ENCODE data around the gene SLC6A20. TPM values are rescaled to one million over a fixed set of nuclear protein-coding genes. Genes with fewer than 3 reads are reported as not detected.

Gene SLC6A20
- total RNA-seq, 1 experiment from 2014 or later = 0.09 TPM

DNA sequence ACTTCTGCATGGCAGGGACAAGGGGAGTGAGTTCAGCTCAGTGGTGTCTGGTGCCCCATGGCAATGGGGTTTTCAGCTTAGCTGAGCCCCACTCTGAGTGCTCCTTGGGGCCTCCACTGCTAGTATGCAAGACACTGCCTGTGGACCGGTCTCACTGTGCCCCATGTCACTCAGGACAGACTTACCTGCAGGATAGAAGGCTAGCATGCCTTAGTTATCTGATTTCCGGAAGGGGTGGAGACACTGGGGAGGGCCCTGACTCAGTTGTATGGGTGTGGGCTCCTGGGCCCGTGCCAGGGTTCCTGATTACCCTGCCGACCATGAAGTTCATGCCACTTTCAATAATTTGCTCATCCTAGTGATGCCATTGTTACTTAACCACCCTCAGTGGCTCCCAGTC, 4.3 kb upstream of the SLC6A20 start:
- no peaks in the 10 kb centered on the region for H3K79me1 ChIP-seq (ENCODE audit: insufficient read depth, low read depth, low read length, poor library complexity, severe bottlenecking)
- DNase-seq = no peak

More for the DNA sequence above, 4.3 kb upstream of the SLC6A20 start:
- Mint-ChIP-seq H3K4me3 (no peak overlapping the region), H3K4me1 (peaks cover under 1 to 5% of the 10 kb centered on the region in 2 experiments; a peak in 3 of 4 replicates), H3K36me3 (ENCODE audit: insufficient read depth in 1 of 3, low read depth in 3 of 3) (no peaks in the 10 kb centered on the region), H3K27ac (no peak overlapping the region), H3K27me3 (ENCODE audit: low read depth) (peaks cover 45% of the 10 kb centered on the region), H3K9me3 (no peaks in the 10 kb centered on the region)
- Histone ChIP-seq H3K27me3 (ENCODE audit: insufficient read depth, low read length) (peaks cover 20% of the 10 kb centered on the region), H3K23ac (ENCODE audit: insufficient read length, low read depth, low read length) (no peak overlapping the region), H3K14ac (ENCODE audit: insufficient read depth, low read length) (no peak overlapping the region; the same call in 1 of the 2 replicates), H3K18ac (ENCODE audit: insufficient read length, low read depth, low read length) (no peak overlapping the region), H3K4me1 (ENCODE audit: insufficient read depth, low read length) (no peaks in the 10 kb centered on the region), H3K27ac (ENCODE audit: insufficient read length, low read depth, low read length) (no peak overlapping the region), H3K23me2 (ENCODE audit: insufficient read length, low read depth, low read length, poor library complexity, severe bottlenecking) (peaks cover 8% of the 10 kb centered on the region), H3K4me2 (ENCODE audit: insufficient read depth, insufficient read length, low read length) (no peak overlapping the region), H2AK5ac (ENCODE audit: insufficient read length, low read length) (no peak overlapping the region), H2AFZ (ENCODE audit: low read length) (no peak overlapping the region), H3K79me2 (ENCODE audit: insufficient read depth, low read length) (no peaks in the 10 kb centered on the region), H4K8ac (replicated peaks; ENCODE audit: insufficient read length, low read depth, low read length) (no peak overlapping the region), H3T11ph (ENCODE audit: low read length) (no peak overlapping the region), H2BK120ac (ENCODE audit: low read depth, low read length, poor library complexity, severe bottlenecking) (no peak overlapping the region), H2BK12ac (ENCODE audit: insufficient read length, low read depth, low read length) (no peak overlapping the region), H2BK20ac (ENCODE audit: low read depth, low read length, poor library complexity, severe bottlenecking) (no peak overlapping the region), H3K4ac (ENCODE audit: low read depth, low read length) (no peak overlapping the region), H2BK5ac (ENCODE audit: insufficient read length, low read length) (no peak overlapping the region), H4K91ac (ENCODE audit: insufficient read length, low read depth, low read length) (no peak overlapping the region), H3K9me3 (ENCODE audit: control insufficient read depth, low read depth, low read length) (no peaks in the 10 kb centered on the region), H3K56ac (ENCODE audit: insufficient read length, low read depth, low read length) (no peak overlapping the region), H2BK15ac (ENCODE audit: low read depth, low read length) (no peak overlapping the region), H4K20me1 (ENCODE audit: control insufficient read depth, insufficient read depth, insufficient read length) (no peaks in the 10 kb centered on the region), H4K5ac (ENCODE audit: insufficient read length, low read depth, low read length) (no peak overlapping the region), H3K9ac (ENCODE audit: extremely low read depth, insufficient read length, low read length) (no peak overlapping the region)
- TF ChIP-seq, protein P1, sequence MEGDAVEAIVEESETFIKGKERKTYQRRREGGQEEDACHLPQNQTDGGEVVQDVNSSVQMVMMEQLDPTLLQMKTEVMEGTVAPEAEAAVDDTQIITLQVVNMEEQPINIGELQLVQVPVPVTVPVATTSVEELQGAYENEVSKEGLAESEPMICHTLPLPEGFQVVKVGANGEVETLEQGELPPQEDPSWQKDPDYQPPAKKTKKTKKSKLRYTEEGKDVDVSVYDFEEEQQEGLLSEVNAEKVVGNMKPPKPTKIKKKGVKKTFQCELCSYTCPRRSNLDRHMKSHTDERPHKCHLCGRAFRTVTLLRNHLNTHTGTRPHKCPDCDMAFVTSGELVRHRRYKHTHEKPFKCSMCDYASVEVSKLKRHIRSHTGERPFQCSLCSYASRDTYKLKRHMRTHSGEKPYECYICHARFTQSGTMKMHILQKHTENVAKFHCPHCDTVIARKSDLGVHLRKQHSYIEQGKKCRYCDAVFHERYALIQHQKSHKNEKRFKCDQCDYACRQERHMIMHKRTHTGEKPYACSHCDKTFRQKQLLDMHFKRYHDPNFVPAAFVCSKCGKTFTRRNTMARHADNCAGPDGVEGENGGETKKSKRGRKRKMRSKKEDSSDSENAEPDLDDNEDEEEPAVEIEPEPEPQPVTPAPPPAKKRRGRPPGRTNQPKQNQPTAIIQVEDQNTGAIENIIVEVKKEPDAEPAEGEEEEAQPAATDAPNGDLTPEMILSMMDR (conservative IDR thresholded peaks at IDR 0.05) = no peak
- no CpG with 5 or more reads among the region's 4 CpGs for WGBS (ENCODE audit: extremely low coverage, insufficient read length, low lambda C conversion rate)
